COLO829 (cell line): ENCODE results near the gene OGFR.
A peak's percentile ranks its signal among the peaks of the same experiment; 100 is the strongest.

Experiments
- DNase-seq: peaks from one replicate; pipeline ENCODE4 v3.0.0; 2012; ENCODE audit warnings: low spot score

OGFR gene

DNA sequence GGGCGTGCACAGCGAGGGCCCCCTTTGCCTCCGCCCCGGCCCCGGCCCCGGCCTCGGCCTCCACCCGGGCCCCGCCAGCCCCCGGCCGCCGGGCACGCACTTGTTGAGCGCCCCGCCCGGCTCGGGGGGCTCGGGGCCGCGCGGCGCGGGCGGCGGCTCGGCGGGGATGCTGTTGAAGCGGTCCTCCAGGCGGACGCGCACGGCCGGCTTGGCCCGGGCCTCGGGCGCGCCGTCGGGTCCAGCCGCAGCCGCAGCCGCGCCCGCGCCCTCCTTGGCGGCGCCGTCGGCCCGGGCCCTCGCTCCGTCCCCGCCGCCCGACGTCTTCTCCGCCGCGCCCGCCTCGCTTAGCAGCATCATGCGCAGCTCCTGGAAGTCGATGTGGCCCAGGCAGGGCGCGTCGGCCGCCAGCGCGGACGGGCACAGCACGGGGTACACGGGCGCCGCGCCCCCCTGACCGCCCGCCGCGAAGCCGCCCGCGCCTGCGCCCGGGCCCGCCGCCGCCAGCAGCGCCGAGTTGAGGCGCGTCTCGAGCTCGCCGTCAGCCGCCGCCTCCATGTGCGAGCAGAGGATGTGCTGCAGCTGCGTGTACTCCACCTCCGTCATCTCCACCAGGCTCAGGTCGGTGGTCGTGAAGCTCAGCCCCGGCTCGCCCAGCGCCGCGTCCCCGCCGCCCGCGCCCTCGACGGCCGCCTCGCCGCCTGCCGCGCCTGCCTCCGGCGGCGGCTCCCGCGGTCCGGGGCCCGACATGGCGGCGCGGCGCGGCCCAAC lies 56.5 kb downstream of the OGFR start:
- DNase-seq = no peak

DNA sequence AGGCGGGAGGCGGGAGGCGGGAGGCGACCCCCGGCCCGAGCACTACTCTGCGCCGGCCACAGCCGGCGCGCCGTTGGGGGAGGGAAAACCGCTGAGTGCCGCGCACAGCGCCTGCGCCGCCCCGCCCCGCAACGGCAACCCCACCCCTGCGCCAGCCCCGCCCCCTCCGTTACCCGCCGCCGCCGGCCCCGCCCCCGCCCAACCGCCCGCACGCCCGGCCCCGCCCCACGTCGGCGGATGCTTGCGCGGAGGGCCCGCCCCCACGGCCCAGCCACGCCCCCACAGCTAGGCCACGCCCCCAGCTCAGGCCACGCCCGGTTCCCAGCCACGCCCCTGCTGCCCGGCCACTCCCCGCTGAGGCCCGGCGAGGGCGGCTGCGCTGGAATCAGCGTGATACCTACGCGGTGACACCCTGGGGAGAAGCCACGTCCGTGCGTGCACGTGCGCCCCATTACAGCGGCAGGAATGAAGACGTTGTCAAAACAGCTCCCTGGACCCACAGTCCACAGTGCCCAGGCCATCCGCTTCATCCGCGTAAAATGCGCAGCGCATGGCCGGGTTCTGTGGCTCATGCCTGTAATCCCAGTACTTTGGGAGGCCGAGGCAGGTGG lies 57.2 kb downstream of the OGFR start, which contains the start of gene TCFL5:
Gene TCFL5, minus strand, starts transcription at position 97 of the 611 bp plus-strand sequence. CDS start 152 bp downstream, outside the sequence.
- peak; percentile 86 for DNase-seq
